Osteoblast (primary cell): ENCODE results near the gene SMPDL3B. TPM values are rescaled to one million over a fixed set of nuclear protein-coding genes. Genes with fewer than 3 reads are reported as not detected.

Source experiments
- total RNA-seq: library from RNA; depleted of rRNA; stranded (reverse); fragments of >200 nt; gene quantifications from 2 replicates; pipeline ENCODE4 v1.2.3, GENCODE V29; 2012

SMPDL3B gene
- total RNA-seq, 1 donor = under 0.01 TPM

Other genes with a start within 250 kb of the SMPDL3B start
- 22.8 and 30.6 TPM in 2 replicates for gene FAM76A, start 209.0 kb upstream of the SMPDL3B start, total RNA-seq
- 61.6 and 67.0 TPM in 2 replicates for gene STX12, start 161.8 kb upstream of the SMPDL3B start, total RNA-seq
- 29.7 and 34.2 TPM in 2 replicates for gene PPP1R8, start 104.2 kb upstream of the SMPDL3B start, total RNA-seq
- gene THEMIS2, start 62.5 kb upstream of the SMPDL3B start, total RNA-seq = 16.8 and 17.4 TPM in 2 replicates
- 20.6 and 49.8 TPM in 2 replicates for gene RPA2, start 20.4 kb upstream of the SMPDL3B start, total RNA-seq
- gene XKR8, start 25.0 kb downstream of the SMPDL3B start, total RNA-seq = 9.4 and 12.7 TPM in 2 replicates
- gene EYA3, start 153.6 kb downstream of the SMPDL3B start, total RNA-seq = 10.9 and 13.3 TPM in 2 replicates
- gene PTAFR, start 241.7 kb downstream of the SMPDL3B start, total RNA-seq = under 0.01 TPM in 2 replicates